GM18520 (cell line): Measurements from ENCODE around the gene NHLH1.

ENCODE experiments used
- ATAC-seq: cut with Tn5 transposase; IDR thresholded peaks from one replicate; pipeline ENCODE4 v1.9.1; 2021; ENCODE audit not compliant: unreplicated experiment

The NHLH1 gene

DNA sequence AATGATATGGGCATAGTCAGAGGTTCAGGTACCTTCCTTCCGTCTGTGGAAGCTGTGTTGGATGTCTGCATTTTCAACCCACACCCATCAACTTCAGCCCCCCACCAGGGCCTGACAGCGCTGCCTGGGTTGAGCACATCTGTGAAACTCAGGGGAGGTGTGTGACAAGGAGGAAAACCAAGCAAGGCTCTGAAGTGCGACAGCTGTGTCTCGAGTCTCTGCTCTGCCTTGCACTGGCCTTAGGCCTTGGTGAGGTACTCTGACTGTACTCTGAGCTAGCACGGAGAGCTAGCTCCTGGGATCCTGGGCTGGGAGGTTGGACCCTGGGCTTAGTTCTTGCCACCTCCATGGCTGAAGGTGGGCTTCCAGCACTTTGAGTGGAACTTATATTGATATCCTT is 42.6 kb downstream of the NHLH1 start:
- ATAC-seq: no peak

DNA sequence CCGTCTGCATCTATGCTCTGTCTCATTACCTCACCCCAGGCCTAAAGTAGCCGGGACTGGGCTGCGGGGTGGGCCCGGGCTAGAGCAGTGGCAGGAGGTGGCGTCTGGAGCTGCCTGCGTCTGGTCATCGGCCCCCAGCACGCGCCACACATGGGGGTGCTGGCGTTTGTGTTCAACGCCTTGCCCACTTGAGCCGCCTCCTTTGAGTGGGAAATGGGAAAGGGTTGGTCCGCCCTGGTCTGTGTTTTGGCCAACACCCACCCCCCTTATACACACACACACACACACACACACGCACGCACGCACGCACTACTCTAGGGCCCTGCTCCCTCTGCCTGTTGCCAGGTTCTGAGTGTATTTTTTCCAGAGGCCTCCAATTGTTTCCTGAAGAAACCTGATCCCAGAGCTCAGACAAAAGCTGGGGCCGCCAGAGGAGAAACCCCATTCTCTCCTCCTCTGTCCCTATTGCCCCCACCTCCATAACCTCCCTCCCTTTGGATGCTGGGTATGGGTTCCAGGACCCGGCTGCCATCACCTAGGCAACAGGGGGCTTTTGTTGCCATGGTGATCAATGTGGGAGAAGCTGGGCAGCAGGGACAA is 43.6 kb downstream of the NHLH1 start:
- no peak for ATAC-seq

DNA sequence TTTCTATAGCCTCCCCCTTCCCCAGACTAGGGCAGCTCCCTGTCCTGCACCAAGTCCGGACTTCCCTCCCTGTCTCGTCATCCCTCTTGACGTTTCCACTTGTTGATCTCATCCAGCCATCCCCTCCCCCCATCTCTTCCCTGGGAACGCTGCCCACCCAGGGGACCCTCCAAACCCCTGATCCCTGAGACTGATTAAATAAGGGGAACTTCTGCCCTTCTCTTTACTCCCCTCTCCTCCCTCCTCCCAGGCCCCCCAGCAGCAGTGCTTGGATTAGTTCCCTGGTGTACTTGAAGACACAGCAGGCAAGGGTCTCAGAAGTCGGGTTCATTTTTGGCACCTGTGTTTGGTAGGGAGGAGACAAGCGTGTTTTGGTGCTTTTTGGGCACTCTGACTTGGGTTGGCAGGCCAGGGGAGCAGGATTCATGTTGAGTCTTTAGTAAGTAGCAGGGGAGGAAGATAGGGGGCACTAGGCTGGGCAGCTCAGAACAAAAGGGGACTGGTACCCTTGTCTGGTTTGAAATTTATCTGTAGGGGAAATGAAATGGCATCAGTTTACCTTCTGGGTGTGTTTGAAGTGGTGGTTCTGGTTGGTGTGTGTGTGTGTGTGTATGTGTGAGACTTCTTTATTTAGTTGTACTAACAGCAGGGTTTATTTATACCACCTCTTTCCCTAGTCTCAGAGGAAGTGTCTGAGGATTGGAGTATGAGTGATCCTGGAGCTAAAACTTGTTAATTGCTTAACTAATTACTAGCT is 44.6 kb downstream of the NHLH1 start:
- no peak for ATAC-seq

DNA sequence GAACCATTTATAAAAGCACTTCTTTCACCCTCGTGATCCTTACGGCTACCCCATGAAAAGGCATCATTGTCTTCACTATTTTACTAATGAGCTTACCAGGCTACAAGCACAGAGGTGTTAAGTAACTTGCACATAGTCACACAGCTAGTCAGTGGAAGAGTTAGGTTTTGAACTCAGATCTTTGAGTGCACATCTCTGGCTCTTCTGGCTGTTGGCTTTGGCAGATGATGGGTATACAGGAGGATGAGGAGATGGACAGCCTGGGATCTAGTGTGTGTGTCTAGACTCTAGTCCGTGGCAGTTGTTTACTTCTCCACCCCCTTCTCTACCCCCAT is 45.1 kb downstream of the NHLH1 start:
- ATAC-seq: no peak

DNA sequence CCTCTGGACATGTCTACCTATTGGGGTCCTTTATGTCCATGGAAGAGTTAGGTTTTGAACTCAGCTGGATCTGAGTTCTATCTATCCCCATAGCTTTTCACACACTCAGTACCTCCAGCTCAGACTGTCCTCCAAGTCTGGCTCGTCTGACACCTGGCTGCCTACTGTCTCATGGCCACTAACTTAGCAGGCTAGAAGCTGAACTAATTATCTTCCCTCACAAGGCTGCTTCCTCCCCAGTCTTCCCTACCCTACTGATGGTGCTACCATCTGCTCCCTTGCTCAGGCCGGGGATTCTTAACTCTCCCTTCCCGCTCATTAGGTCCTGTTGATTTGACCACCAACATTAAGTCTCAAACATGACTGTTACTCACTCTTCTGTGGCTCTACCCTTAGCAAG is 46.8 kb downstream of the NHLH1 start:
- no peak for ATAC-seq

DNA sequence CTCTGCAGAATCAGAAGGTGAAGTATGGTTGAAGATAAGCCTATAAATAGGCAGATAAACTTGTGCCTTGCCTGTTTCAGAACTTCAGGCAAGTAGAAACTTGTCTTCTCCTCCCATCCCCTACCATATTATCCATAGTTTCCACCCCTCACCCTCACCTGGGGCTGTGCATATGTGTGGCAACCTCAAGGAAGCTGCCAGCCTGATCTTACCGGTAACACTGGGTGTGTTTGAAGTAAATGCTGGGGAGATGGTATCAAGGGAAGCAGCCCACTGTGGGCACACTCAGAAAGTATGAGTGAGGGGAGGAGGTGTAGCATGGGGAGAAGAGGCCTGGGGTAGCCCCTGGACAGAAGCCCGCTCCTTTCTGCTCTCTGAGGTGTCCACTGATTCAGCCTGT is 48.0 kb downstream of the NHLH1 start:
- ATAC-seq: no peak

DNA sequence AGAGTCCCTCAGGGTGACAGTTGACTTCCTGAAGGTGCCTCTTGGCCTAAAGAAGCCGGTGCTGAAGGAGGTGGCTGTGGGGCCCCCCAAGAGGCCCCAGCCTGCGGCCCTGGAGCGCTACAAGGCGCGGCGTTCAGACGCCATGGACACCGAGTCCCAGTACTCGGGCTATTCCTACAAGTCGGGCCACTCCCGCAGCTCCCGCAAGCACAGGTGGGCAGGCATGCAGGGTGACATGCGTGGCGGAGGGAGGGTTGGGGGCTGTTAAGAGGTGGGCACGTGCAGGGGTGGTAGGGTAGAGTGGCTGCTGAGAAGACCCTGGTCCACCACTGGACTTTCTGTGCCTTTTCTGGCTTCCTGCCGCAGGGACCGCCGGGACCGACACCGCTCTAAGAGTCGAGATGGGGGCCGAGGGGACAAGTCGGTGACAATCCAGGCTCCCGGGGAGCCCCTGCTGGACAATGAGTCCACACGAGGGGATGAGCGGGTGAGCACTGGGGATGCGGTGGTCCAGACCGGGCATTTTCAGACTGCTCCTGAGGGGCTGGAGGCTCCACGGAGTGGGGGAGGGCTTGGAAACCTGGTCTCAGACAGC is 48.9 kb downstream of the NHLH1 start:
- ATAC-seq: no peak

DNA sequence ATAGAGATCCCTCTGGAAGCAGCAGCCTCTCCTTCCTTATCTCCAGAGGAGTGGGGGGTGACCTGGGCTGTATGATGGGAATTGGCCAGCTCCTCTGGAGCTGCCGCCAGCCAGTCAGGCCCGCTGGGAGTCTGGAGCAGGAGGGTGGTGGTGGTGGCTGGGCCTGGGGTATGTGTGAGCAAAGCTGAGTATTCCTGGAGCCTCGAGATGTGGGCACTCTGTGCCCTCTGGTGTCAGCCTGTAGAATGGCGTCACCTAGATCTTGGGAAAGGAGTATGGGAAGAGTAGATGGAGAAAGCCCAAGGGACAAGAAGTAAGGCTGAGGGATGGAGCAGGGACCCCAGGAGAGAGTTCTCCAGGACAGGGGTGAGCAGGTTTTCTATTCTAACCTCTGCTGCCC is 49.5 kb downstream of the NHLH1 start:
- ATAC-seq: no peak

DNA sequence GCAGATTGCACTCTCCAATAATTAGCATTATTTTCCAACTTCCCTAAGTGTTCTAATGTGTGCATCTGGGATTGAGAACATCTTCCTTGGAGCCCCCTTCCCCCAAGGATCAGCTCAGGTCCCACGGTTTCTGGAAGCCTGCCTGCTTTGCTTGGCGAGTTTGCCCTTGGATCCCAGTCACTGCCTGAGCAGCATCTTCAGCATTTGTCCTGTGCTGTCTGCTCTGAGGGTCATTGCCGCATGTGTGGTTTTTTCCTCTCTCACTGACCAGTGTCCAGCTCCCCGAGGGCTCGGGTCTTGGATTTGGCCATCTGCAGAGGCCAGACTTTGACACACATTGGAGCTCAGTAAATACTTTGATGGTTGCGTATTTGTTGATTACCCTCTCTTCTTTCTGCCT is 51.6 kb downstream of the NHLH1 start:
- no peak for ATAC-seq

DNA sequence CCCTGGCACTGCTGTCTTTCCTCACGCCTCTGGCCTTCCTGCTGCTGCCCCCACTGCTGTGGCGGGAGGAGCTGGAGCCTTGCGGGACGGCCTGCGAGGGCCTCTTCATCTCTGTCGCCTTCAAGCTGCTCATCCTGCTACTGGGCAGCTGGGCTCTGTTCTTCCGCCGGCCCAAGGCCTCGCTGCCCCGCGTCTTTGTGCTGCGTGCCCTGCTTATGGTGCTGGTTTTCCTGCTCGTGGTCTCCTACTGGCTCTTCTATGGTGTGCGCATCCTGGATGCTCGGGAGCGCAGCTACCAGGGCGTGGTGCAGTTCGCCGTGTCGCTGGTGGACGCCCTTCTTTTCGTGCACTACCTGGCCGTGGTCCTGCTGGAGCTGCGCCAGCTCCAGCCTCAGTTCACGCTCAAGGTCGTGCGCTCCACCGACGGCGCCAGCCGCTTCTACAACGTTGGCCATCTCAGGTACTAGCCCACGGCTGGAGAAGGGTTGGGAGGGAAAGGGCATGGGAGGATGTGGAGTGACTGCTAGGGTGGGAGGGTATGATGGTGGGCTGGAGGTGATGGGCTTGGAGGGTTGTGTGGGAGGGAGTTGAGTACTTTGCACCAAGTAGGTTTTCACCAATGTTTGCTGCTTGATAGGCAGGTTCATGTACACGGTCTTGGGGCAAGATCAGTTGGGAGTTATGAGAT is 52.4 kb downstream of the NHLH1 start:
- ATAC-seq: no peak

DNA sequence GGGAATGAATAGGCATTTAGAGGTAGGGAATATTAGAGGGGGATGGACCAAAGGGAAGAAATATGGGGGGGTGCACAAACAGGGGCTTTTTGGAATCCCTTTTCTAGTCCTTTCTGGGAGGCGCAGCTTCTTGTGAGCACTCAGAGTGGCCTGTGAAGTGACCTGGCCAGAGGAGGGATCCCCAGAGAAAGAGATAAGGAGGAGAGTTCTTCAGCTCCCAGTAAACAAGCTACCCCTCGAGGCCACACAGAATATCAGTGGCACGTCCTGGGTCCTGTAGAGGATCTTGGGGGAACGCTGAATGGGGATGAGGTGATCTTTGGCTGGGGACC is 52.9 kb downstream of the NHLH1 start:
- ATAC-seq: no peak

DNA sequence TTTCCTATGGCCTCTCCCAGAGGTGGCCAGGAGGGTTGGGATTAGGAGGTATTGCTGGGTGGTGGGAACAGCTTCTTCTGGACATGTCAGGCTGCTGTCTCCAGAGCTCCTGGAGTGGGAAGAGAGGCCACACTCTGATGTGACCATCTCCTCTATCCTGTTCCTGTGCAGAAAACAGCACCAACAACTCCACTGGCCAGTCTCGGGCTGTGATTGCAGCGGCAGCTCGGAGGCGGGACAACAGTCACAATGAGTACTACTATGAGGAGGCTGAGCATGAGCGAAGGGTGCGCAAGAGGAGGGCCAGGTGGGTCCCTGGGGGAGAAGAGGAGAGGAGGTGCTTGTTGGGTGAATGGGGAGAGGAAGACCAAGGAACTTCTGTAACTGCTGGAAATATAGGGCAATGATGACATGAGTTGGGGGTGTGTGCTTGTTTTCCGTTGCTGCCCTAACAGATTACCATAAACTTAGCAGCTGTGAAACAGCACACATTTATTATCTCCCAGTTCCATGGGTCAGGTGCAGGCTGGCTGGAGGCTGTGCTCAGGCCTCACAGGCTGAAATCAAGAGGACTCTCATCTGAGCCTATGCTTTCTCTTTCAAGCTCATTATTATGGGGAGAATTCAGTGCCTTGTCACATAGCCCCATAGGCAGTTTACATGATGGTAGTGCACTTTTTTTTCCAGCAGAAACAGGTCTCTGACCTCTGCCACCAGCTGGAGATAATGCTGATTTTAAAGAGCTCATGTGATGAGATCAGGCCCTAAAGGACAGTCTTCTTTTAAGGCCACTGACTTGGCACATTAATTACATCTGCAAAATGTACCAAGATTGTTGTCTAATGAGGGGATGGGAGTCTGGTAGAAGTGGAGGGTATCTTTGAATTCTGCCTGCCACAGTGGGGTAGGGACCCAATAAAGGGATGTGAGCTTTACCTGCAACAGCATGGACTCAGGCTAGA is 54.3 kb downstream of the NHLH1 start:
- no peak for ATAC-seq

DNA sequence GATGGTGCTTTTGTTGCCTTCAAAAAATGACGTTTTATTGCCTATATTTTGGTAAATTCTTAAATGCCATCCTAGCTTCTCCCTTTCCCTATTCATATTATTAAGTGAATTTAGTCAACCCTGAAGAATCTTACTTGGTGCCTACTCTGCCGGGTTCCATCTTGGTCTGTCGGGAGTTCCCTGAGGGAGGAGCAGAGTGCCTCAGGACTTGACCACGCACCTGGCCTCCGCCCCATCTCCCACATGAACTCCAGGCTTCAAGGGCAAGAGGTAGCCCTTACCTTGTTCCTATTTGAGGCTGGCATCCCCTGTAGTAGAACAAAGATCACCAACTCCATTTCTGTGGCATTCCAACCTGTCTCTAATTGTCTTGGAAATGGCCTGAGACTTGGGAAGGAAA is 55.0 kb downstream of the NHLH1 start:
- no peak for ATAC-seq
